DMS153 treated with DMSO at 0.1 percent for 48 hours (cell line): Measurements from ENCODE around the gene CAMTA1.
A peak's percentile ranks its signal among the peaks of the same experiment; 100 is the strongest.

Experiments used
- DNase-seq: peaks from one replicate; lab custom pipeline; 2025; ENCODE audit not compliant: unreplicated experiment; lab: John Stamatoyannopoulos, UW

Gene CAMTA1

GRCh38 chr1:7247158-7247557 is 461.9 kb downstream of the CAMTA1 start:
- DNase-seq = no peak

GRCh38 chr1:7247791-7248548 is 462.7 kb downstream of the CAMTA1 start:
- peak; percentile 32 for DNase-seq

GRCh38 chr1:7248549-7249199 is 463.4 kb downstream of the CAMTA1 start:
- no peak for DNase-seq

GRCh38 chr1:7249516-7249915 is 464.3 kb downstream of the CAMTA1 start:
- no peak for DNase-seq

GRCh38 chr1:7250176-7250575 is 464.9 kb downstream of the CAMTA1 start:
- DNase-seq = no peak

GRCh38 chr1:7250597-7251453 is 465.6 kb downstream of the CAMTA1 start:
- no peak for DNase-seq

- DNase-seq = no peak
Measured at GRCh38 chr1:7251454-7251800, 466.2 kb downstream of the CAMTA1 start.

GRCh38 chr1:7252411-7253117 is 467.3 kb downstream of the CAMTA1 start:
- no peak for DNase-seq

GRCh38 chr1:7253118-7253480 is 467.8 kb downstream of the CAMTA1 start:
- DNase-seq = no peak

- no peak for DNase-seq
Measured at GRCh38 chr1:7253988-7254587, 468.8 kb downstream of the CAMTA1 start.

- no peak for DNase-seq
Measured at GRCh38 chr1:7255303-7256058, 470.2 kb downstream of the CAMTA1 start.

GRCh38 chr1:7256526-7256925 is 471.3 kb downstream of the CAMTA1 start:
- no peak for DNase-seq

GRCh38 chr1:7257225-7257624 is 472.0 kb downstream of the CAMTA1 start:
- DNase-seq = peak; percentile 86

- DNase-seq = no peak
Measured at GRCh38 chr1:7258589-7259135, 473.4 kb downstream of the CAMTA1 start.

GRCh38 chr1:7259955-7260354 is 474.7 kb downstream of the CAMTA1 start:
- no peak for DNase-seq

- DNase-seq = no peak
Measured at GRCh38 chr1:7261490-7261889, 476.2 kb downstream of the CAMTA1 start.

GRCh38 chr1:7262611-7263010 is 477.4 kb downstream of the CAMTA1 start:
- DNase-seq = peak; percentile 92

- DNase-seq = no peak
Measured at GRCh38 chr1:7263021-7263960, 478.0 kb downstream of the CAMTA1 start.

GRCh38 chr1:7264101-7264500 is 478.8 kb downstream of the CAMTA1 start:
- no peak for DNase-seq
